Tibial nerve (tissue), 4 donors: ENCODE results near the gene TOX2. TPM values are rescaled to one million over a fixed set of nuclear protein-coding genes. Genes with fewer than 3 reads are reported as not detected.

Source experiments
- DNase-seq, 2 donors: peaks; one replicate each; pipeline ENCODE4 v3.0.0-alpha.2; 2019; ENCODE audit warnings: low spot score in 2 of 2
- H3K27ac ChIP-seq, 4 donors: fragments of 200-600 bp; sonication (generic) in 3 of 4; one replicate each; pipeline ENCODE4 v1.5.1; 2017 to 2019; ENCODE audit warnings: mild to moderate bottlenecking in 1 of 4
- H3K27me3 ChIP-seq, 2 donors: fragments of 200-600 bp; sonication (generic) in 1 of 2; one replicate each; pipeline versions ENCODE4 v1.5.1 to v1.6.0; 2017 to 2019
- H3K36me3 ChIP-seq, 3 donors: fragments of 200-600 bp; sonication (generic); one replicate each; pipeline ENCODE4 v1.5.1; 2018 to 2019
- H3K4me1 ChIP-seq, 4 donors: fragments of 200-600 bp; sonication (generic) in 3 of 4; one replicate each; pipeline ENCODE4 v1.5.1; 2017 to 2019
- H3K4me3 ChIP-seq, 4 donors: fragments of 200-600 bp; sonication (generic) in 3 of 4; one replicate each; pipeline ENCODE4 v1.5.1; 2017 to 2019; ENCODE audit warnings: mild to moderate bottlenecking in 1 of 4, moderate library complexity in 1 of 4
- H3K9me3 ChIP-seq, 4 donors: fragments of 200-600 bp; sonication (generic) in 3 of 4; one replicate each; pipeline ENCODE4 v1.5.1; 2017 to 2019
- EP300 ChIP-seq, 2 donors: sonication (generic); formaldehyde crosslinking; IDR thresholded peaks; one replicate each; pipeline ENCODE4 v1.6.1; 2017; ENCODE audit warnings: antibody characterized with exemption in 2 of 2, mild to moderate bottlenecking in 1 of 2
- POLR2A ChIP-seq, 2 donors: fragments of 450-650 bp; IDR thresholded peaks; one replicate each; pipeline ENCODE4 v1.6.1; 2017; ENCODE audit warnings: antibody characterized with exemption in 2 of 2, mild to moderate bottlenecking in 2 of 2, moderate library complexity in 2 of 2
- WGBS, 2 donors: methylation state at CpG; one replicate each; pipeline ENCODE4 v1.1.5; 2018; 5-methylcytosine and 5-hydroxymethylcytosine counted together
- total RNA-seq, 4 donors: library from RNA; depleted of rRNA; stranded (reverse); fragments of >200 nt; gene quantifications; one replicate each; pipeline ENCODE4 v1.1.0, GENCODE V29; 2016
- TF ChIP-seq, protein P1 (sequence below), 5 experiments: fragments of 200-600 bp in 3 of 5; fragments of 450-650 bp in 2 of 5; sonication (generic) in 3 of 5; IDR thresholded peaks; one replicate each; pipeline ENCODE4 v1.5.1; 2016 to 2019; ENCODE audit warnings: antibody characterized with exemption in 5 of 5, mild to moderate bottlenecking in 3 of 5, moderate library complexity in 2 of 5

The TOX2 gene
- total RNA-seq, 4 donors from 2014 or later = 1.3 to 3.3 (median 1.9) TPM

DNA sequence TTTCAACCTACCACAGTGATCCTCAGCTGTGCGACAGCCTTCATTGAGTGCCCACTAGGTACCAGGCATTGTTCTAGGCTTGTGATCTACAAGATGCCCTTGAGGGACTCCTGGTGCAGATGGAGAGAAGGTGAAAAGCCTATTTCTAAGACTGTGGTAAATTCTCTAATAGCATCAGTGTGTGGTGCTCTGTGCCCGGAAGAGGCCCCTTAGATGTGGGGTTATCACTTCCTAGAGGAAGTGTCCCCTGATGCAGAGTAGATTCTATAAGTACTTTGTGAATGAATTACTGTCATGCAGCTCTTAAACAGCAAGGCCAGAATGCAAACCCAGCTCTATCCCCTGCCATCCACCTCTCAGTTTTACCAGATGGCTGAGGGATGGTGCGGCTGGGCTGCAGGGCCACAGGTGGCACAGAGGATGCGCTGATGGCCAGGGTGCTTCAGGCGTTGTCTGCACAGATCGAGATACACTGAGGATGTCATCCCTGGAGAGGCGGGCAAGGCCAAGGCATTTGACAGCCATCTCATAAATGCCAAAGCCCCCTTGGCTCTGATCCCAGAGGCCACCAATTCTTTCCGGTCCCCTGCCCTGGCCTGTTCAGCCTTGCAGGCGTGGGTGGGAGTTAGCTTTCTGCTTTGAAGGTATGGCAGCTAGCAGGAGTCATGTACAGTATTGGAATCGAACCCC lies 96.7 kb downstream of the TOX2 start:
- no peak for TF ChIP-seq POLR2A (IDR thresholded peaks at IDR 0.05)
- TF ChIP-seq, protein P1, sequence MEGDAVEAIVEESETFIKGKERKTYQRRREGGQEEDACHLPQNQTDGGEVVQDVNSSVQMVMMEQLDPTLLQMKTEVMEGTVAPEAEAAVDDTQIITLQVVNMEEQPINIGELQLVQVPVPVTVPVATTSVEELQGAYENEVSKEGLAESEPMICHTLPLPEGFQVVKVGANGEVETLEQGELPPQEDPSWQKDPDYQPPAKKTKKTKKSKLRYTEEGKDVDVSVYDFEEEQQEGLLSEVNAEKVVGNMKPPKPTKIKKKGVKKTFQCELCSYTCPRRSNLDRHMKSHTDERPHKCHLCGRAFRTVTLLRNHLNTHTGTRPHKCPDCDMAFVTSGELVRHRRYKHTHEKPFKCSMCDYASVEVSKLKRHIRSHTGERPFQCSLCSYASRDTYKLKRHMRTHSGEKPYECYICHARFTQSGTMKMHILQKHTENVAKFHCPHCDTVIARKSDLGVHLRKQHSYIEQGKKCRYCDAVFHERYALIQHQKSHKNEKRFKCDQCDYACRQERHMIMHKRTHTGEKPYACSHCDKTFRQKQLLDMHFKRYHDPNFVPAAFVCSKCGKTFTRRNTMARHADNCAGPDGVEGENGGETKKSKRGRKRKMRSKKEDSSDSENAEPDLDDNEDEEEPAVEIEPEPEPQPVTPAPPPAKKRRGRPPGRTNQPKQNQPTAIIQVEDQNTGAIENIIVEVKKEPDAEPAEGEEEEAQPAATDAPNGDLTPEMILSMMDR (IDR thresholded peaks at IDR 0.05) = no peak
- TF ChIP-seq EP300 (IDR thresholded peaks at IDR 0.05) = no peak
- H3K27me3 ChIP-seq = no peaks in the 10 kb centered on the region
- 64 to 71% methylated on average over 10 of the region's 10 CpGs for WGBS, 2 donors
- no peaks in the 10 kb centered on the region for H3K4me1 ChIP-seq
- H3K4me3 ChIP-seq = no peak overlapping the region
- H3K9me3 ChIP-seq = no peaks in the 10 kb centered on the region
- no peaks in the 10 kb centered on the region for H3K36me3 ChIP-seq
- no peak for DNase-seq
- H3K27ac ChIP-seq = no peak overlapping the region

DNA sequence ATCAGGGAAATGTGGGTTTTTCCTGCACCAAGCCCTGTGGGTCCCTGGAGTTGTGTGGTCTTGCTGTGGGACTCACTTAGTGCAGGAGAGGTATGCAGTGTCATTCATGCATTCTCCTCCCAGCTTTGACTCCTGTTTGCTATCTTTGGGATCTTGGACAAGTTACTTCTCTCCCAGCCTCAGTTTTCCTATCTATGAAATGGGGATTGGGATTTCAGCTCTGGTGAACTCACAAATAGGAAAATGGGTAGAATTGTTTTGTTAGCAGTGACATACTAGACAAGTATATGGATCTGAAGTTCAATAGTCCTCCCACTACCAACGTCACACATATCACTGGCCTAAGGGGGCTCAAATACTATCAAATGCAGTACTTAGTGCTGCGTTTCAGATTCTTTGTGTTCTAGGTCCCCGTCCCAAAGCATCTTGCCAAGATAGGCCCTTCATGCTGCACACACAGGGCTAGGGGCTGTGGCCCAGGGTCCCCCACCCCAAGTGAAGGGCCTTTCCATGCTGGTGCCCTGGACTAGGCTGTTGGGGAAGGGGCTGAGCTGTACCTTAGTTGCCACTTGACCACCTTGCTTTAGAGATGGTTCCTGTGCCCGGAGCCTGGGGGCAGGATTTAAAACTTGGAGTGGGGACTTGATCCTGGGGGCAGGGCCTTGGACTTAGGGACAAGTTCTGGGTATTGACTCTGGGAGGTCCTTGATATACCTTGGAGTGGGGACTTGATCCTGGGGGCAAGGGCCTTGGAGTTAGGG lies 98.0 kb downstream of the TOX2 start:
- Histone ChIP-seq H3K27ac (no peak overlapping the region), H3K9me3 (no peaks in the 10 kb centered on the region), H3K36me3 (no peaks in the 10 kb centered on the region), H3K4me3 (no peak overlapping the region), H3K27me3 (no peaks in the 10 kb centered on the region), H3K4me1 (peaks cover 0 to under 1% (median 0%) of the 10 kb centered on the region in 4 donors)
- TF ChIP-seq POLR2A (IDR thresholded peaks at IDR 0.05) (no peak), EP300 (IDR thresholded peaks at IDR 0.05) (no peak)
- TF ChIP-seq, protein P1 (IDR thresholded peaks at IDR 0.05) = no peak
- no peak for DNase-seq
- WGBS, 2 donors = 90 to 91% methylated on average over 4 of the region's 4 CpGs

DNA sequence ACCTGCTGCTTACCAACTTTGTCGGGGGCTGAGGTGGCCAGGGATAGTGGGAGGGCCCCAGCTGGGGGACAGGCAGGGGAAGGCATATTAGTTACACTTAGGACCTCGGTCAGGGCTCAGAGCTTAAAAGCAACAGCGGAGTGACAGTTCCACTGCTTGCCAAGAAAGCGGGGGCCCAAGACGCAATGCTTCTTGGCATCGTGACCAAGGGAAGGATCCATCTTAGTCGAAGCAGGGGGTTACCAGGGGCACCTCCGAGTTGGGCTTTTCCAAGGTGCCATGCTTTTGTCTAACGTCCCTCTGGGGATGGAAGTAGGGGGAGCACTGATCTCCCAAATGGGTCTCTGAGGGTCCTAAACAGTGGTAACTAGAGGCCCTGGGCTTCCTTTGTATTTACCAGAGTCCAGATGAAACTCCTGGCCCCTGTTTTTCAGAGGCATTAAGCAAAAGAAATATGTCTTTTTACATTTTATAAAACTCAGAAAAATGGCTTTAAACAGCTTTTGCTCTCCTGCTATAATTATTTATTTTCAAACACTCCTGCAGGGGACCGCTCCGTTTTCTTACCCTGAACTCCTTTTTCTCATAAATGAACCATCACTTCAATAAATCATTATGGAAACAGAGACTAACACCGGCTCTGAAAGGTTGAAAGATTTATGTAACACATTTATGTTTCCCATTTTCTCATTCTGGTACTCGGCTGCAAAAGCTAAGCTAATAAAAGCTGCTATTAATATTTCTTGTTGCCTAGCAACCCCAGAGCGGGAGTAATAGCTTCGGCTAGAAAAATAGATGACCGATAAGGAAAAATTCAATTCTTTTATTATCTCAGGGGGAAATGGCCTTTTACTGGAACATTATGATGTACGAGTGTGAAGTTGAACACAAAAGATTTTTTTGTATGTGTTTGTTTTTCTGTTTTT lies 100.4 kb downstream of the TOX2 start:
- TF ChIP-seq POLR2A (IDR thresholded peaks at IDR 0.05) = no peak
- no peak for TF ChIP-seq EP300 (IDR thresholded peaks at IDR 0.05)
- TF ChIP-seq, protein P1 (IDR thresholded peaks at IDR 0.05) = no peak
- Histone ChIP-seq H3K27me3 (peaks cover 0 to 4% of the 10 kb centered on the region in 2 donors), H3K27ac (no peak overlapping the region), H3K4me1 (peaks cover 0 to 8% (median 0%) of the 10 kb centered on the region in 4 donors), H3K9me3 (no peaks in the 10 kb centered on the region), H3K36me3 (no peaks in the 10 kb centered on the region), H3K4me3 (no peak overlapping the region)
- no peak for DNase-seq
- WGBS, 2 donors = 29 to 35% methylated on average over 15 to 17 of the region's 17 CpGs

DNA sequence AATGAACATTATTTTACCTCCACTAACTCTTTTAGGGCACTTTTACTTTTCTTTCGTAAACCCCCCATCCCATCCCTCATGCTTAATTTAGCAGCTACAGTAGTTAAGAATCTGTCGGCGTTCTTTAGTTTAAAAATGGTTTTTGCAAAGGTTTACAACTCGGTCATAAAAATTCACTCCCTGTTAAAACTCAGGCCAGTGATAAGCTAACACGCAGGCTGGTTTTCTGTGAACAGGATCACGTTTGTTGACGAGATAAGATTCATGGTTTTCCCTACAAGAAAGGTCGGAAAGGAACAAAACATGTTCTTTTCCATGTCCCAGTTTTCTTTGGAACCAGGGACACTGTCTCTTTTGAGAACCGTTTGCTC lies 101.1 kb downstream of the TOX2 start:
- no peak overlapping the region for H3K4me3 ChIP-seq
- no peak for DNase-seq
- H3K9me3 ChIP-seq = no peaks in the 10 kb centered on the region
- H3K27ac ChIP-seq = no peak overlapping the region
- WGBS, 2 donors = 41 to 51% methylated on average over 9 of the region's 9 CpGs
- TF ChIP-seq POLR2A (IDR thresholded peaks at IDR 0.05) = no peak
- peaks cover 0 to 8% (median 0%) of the 10 kb centered on the region in 4 donors for H3K4me1 ChIP-seq
- no peaks in the 10 kb centered on the region for H3K36me3 ChIP-seq
- H3K27me3 ChIP-seq = peaks cover 0 to 10% of the 10 kb centered on the region in 2 donors

DNA sequence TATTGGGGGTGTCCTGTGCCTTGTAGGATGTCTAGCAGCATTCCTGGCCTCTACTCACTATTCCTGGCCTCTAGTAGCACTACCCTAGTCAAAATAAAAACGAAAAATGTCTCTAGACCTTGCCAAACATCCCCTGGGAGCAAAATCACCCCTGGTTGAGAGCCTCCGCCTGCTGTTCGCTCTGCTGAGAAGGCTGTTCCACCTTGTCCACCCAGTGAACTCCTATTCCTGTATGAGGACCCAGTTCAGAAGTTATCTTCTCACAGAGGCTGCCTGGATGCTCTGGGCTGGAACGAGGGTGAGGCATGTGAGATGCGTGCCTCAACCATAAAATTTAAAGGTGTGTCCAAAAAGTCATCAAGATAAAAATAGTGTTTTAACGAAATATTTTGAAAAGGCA lies 101.9 kb downstream of the TOX2 start:
- TF ChIP-seq, protein P1 (IDR thresholded peaks at IDR 0.05) = no peak
- TF ChIP-seq EP300 (IDR thresholded peaks at IDR 0.05) (no peak), POLR2A (IDR thresholded peaks at IDR 0.05) (no peak)
- H3K36me3 ChIP-seq = no peaks in the 10 kb centered on the region
- no peak overlapping the region for H3K27ac ChIP-seq
- 86 to 89% methylated on average over 6 of the region's 6 CpGs for WGBS, 2 donors
- H3K4me3 ChIP-seq = no peak overlapping the region
- H3K9me3 ChIP-seq = no peaks in the 10 kb centered on the region
- H3K27me3 ChIP-seq = peaks cover 0 to 10% of the 10 kb centered on the region in 2 donors
- peaks cover 0 to 8% (median 0%) of the 10 kb centered on the region in 4 donors for H3K4me1 ChIP-seq
- DNase-seq = no peak
